LNCaP clone FGC (cell line): Measurements from ENCODE around the gene CACNA1C.

Experiments used
- DNase-seq: peaks from one replicate; pipeline ENCODE4 v3.0.0-alpha.2; 2011; ENCODE audit warnings: low read depth
- H3K4me3 ChIP-seq: 2 replicates; pipeline ENCODE4 v1.5.1; 2011; ENCODE audit warnings: mild to moderate bottlenecking, low read depth, low read length, control low read depth
- CTCF ChIP-seq: IDR thresholded peaks from 2 replicates; pipeline ENCODE4 v1.5.1; 2012; ENCODE audit warnings: mild to moderate bottlenecking; ENCODE audit not compliant: control insufficient read depth, insufficient read depth; ENCODE audit errors: extremely low read depth

Gene CACNA1C

DNA sequence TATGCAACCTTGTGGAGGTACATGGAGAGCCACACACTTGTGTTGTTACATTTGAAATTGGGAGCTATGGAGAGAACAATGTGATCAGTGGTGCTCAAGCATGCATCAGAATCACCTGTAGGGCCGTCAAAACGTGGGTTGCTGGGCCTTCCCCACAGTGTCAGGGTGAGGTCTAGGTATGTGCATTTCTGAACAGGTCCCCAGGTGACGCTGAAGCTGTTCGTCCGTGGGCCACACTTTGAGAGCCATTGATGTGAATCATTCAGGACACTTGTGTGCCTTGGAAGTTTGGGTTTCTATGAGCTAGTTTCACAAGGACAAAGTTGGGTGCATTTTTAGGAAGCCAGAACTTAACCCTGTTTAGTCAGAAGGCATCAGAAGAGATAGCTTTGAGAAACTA lies 450.2 kb downstream of the CACNA1C start:
- DNase-seq, result no peak
- H3K4me3 ChIP-seq, result no peak overlapping the region
- TF ChIP-seq CTCF, result no peak

DNA sequence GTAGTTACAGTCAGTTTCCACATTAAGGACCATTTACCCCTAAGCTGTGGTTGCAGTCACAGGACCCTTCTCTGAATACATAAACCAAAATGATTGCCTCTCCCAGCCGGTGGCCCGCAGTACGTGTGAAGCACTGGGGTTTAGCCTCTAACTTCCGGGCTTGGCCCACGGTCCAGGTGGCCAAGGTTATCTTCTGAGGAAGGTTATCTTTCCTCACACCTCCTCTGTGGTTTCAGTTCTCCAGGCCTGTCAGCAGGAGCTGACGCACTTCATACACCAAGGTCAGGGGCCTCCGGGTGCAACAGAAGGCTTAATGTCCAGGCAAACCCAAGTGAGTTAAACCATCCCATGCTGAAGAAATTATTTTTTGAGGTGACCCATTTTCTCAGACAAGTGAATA lies 451.0 kb downstream of the CACNA1C start:
- no peak overlapping the region for H3K4me3 ChIP-seq
- DNase-seq, result no peak
- no peak for TF ChIP-seq CTCF

GRCh38 chr12:2504577-2504976 lies 451.8 kb downstream of the CACNA1C start:
- H3K4me3 ChIP-seq, result no peak overlapping the region
- no peak for TF ChIP-seq CTCF
- no peak for DNase-seq

GRCh38 chr12:2507814-2508213 lies 455.0 kb downstream of the CACNA1C start:
- no peak for TF ChIP-seq CTCF
- DNase-seq, result no peak
- no peak overlapping the region for H3K4me3 ChIP-seq

GRCh38 chr12:2509137-2509536 lies 456.4 kb downstream of the CACNA1C start:
- no peak for TF ChIP-seq CTCF
- H3K4me3 ChIP-seq, result no peak overlapping the region
- no peak for DNase-seq

DNA sequence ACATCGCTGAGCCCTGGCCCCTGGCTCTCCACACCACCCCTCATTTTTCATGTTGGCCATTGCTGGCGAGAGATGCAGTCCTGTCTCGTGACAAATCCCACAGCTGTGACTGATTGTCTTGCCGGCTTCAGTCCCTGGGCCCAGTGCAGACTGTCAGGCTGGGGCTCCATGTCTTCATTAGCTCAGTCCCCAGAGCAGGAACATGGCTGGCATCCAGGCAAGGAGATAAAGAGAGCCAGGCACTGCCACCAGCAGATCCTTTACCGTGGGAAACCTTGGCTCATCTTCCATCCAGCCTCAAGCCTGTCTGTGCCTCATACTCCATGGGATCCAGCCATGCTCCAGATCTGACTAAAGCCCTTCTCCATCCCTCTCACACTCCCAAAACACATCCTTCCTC lies 457.3 kb downstream of the CACNA1C start:
- TF ChIP-seq CTCF, result no peak
- no peak for DNase-seq
- H3K4me3 ChIP-seq, result no peak overlapping the region

DNA sequence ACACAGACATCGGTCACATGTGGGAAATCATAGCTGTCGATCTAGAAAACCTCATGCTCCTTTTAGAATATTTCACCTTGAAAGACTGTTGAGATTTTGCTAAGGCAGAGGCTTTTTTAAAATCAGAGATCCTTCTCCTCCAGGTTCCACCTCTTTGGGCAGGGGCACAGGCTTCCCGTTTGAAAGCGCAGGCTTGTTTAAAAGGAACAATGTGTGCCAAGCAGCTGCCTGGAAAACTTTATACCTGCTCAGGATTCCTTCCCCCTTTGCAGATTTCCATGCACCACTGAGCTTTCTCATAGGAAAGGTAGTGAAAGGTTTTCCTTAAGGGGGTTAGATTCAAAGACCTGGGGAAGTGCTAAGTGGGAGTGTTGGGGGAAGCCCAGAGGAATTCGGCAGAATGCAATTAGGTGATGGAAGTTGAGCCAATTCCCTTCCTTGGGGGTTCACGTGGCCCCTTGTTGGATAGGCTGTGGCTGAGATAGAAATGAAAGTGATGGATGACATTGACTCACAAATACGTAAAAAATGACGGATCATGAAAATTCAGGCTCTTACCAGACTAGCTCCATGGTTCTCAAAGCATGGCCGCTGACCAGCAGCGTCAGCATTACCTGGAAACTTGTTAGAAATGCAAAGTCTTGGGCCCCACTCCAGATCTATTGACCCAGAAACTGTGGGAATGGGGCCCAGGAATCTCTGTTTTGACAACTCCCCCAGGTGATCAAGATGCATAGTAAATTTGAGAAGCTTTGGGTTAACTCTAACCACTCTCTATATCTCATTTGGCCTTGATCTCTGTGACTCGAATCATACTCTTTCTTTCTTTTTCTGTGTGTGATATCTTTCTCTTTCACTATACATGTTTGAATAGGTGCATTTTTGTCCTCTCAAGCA lies 460.6 kb downstream of the CACNA1C start:
- no peak for TF ChIP-seq CTCF
- no peak for DNase-seq
- H3K4me3 ChIP-seq, result no peak overlapping the region
